H1 (cell line): ENCODE data around the gene GRIP2. TPM values are rescaled to one million over a fixed set of nuclear protein-coding genes. Genes with fewer than 3 reads are reported as not detected.

ENCODE experiments used
- CTCF ChIA-PET: fragments of 300-600 bp; sonication (Branson Sonifier 250); formaldehyde crosslinking; loops from one replicate; lab custom pipeline; 2021; ENCODE audit not compliant: partially characterized antibody; lab: Charles Lee
- POLR2A ChIA-PET: fragments of 300-600 bp; sonication (Branson Sonifier 250); formaldehyde crosslinking; loops from one replicate; lab custom pipeline; 2021; ENCODE audit warnings: inconsistent platforms; ENCODE audit not compliant: partially characterized antibody; lab: Charles Lee
- DNase-seq, 2 experiments: peaks; one replicate each; pipeline versions ENCODE4 v3.0.0 to v3.0.0-alpha.2; 2010 to 2022; ENCODE audit warnings: low spot score in 2 of 2, low read depth in 1 of 2, mixed read lengths in 1 of 2
- FAIRE-seq: peaks from 2 replicates; lab custom pipeline; 2011; peaks lifted over from hg19 to GRCh38; lab: Jason Lieb, UNC
- H2AFZ ChIP-seq: 2 replicates; pipeline ENCODE4 v1.8.1; 2012; ENCODE audit warnings: low read length, inconsistent platforms
- H2AK5ac ChIP-seq: 2 replicates; pipeline ENCODE4 v1.6.1; 2013; ENCODE audit warnings: low read depth, low read length
- H2BK120ac ChIP-seq: replicated peaks from 2 replicates; pipeline ENCODE3; 2013; ENCODE audit warnings: low read depth, low read length, inconsistent platforms
- H2BK12ac ChIP-seq: 2 replicates; pipeline ENCODE4 v1.6.1; 2013; ENCODE audit warnings: low read depth, low read length
- H2BK15ac ChIP-seq: 2 replicates; pipeline ENCODE4 v1.6.1; 2013; ENCODE audit warnings: low read length
- H2BK20ac ChIP-seq: 2 replicates; pipeline ENCODE4 v1.6.1; 2013; ENCODE audit warnings: low read length
- H2BK5ac ChIP-seq: 2 replicates; pipeline ENCODE4 v1.6.1; 2013; ENCODE audit warnings: low read depth, low read length
- H3K14ac ChIP-seq: 2 replicates; pipeline ENCODE4 v1.6.1; 2013; ENCODE audit warnings: inconsistent platforms; ENCODE audit not compliant: insufficient read length
- H3K18ac ChIP-seq: 2 replicates; pipeline ENCODE4 v1.6.1; 2013; ENCODE audit warnings: low read length; ENCODE audit errors: extremely low read depth
- H3K23ac ChIP-seq: 2 replicates; pipeline ENCODE4 v1.6.1; 2013; ENCODE audit warnings: inconsistent platforms; ENCODE audit not compliant: insufficient read length
- H3K23me2 ChIP-seq: 2 replicates; pipeline ENCODE4 v1.6.1; 2013; ENCODE audit warnings: low read depth, low read length
- H3K27ac ChIP-seq: 2 replicates; pipeline ENCODE4 v1.6.1; 2011; ENCODE audit warnings: low read depth, low read length, inconsistent platforms
- H3K27me3 ChIP-seq, 4 experiments: replicated peaks in 1 of 4; 1 replicate in 1 of 4; 2 replicates in 3 of 4; pipeline versions ENCODE4 v1.6.1 to v1.8.1; 2011 to 2013; ENCODE audit warnings: low read length in 3 of 4, mild to moderate bottlenecking in 3 of 4, inconsistent platforms in 2 of 4, mixed read lengths in 2 of 4, moderate library complexity in 1 of 4; ENCODE audit not compliant: control insufficient read depth in 3 of 4, insufficient read depth in 3 of 4; ENCODE audit errors: extremely low read depth in 1 of 4
- H3K36me3 ChIP-seq, 4 experiments: 2 replicates each; pipeline versions ENCODE4 v1.6.1 to v1.8.1; 2011 to 2013; ENCODE audit warnings: mild to moderate bottlenecking in 4 of 4, low read length in 3 of 4, moderate library complexity in 2 of 4, control low read depth in 1 of 4, inconsistent platforms in 1 of 4; ENCODE audit not compliant: insufficient read depth in 4 of 4, control insufficient read depth in 2 of 4
- H3K4ac ChIP-seq: replicated peaks from 2 replicates; pipeline ENCODE3; 2013; ENCODE audit warnings: low read length, low read depth, mixed read lengths, inconsistent platforms; ENCODE audit not compliant: insufficient read length
- H3K4me1 ChIP-seq, 4 experiments: replicated peaks in 1 of 4; 1 replicate in 1 of 4; 2 replicates in 3 of 4; pipeline versions ENCODE4 v1.6.1 to v1.8.1; 2011 to 2013; ENCODE audit warnings: low read length in 3 of 4, inconsistent platforms in 2 of 4, mixed read lengths in 1 of 4; ENCODE audit not compliant: insufficient read depth in 4 of 4, control insufficient read depth in 3 of 4
- H3K4me2 ChIP-seq, 2 experiments: 2 replicates each; pipeline versions ENCODE4 v1.6.1 to v1.8.1; 2011 to 2013; ENCODE audit warnings: low read depth in 2 of 2, low read length in 2 of 2, control low read depth in 1 of 2, inconsistent platforms in 1 of 2, mild to moderate bottlenecking in 1 of 2; ENCODE audit not compliant: insufficient read depth in 1 of 2
- H3K4me3 ChIP-seq, 4 experiments: fragments of 200-600, 300-600 bp in 1 of 4; sonication (generic), shearing (Covaris generic), sonication (Bioruptor Twin) in 1 of 4; 2 replicates each; pipeline versions ENCODE4 v1.5.1 to v1.8.1; 2011 to 2016; ENCODE audit warnings: low read length in 4 of 4, low read depth in 3 of 4, control low read depth in 2 of 4, inconsistent platforms in 2 of 4, mild to moderate bottlenecking in 2 of 4, mixed read lengths in 1 of 4, moderate library complexity in 1 of 4; ENCODE audit not compliant: insufficient read depth in 2 of 4; ENCODE audit errors: extremely low read depth in 1 of 4
- H3K56ac ChIP-seq: replicated peaks from 2 replicates; pipeline ENCODE3; 2013; ENCODE audit warnings: low read depth, mild to moderate bottlenecking, mixed read lengths, low read length, inconsistent platforms; ENCODE audit not compliant: insufficient read length
- H3K79me1 ChIP-seq: 2 replicates; pipeline ENCODE4 v1.6.1; 2013; ENCODE audit warnings: low read depth, low read length, control low read depth
- H3K79me2 ChIP-seq, 2 experiments: 2 replicates each; pipeline versions ENCODE4 v1.6.1 to v1.8.1; 2012 to 2013; ENCODE audit warnings: low read length in 2 of 2, mild to moderate bottlenecking in 2 of 2, inconsistent platforms in 1 of 2; ENCODE audit not compliant: insufficient read depth in 2 of 2, control insufficient read depth in 1 of 2
- H3K9ac ChIP-seq, 4 experiments: replicated peaks in 1 of 4; 1 replicate in 1 of 4; 2 replicates in 3 of 4; pipeline versions ENCODE4 v1.6.1 to v1.8.1; 2011 to 2013; ENCODE audit warnings: low read depth in 3 of 4, low read length in 3 of 4, control low read depth in 2 of 4, mild to moderate bottlenecking in 2 of 4, moderate library complexity in 2 of 4, inconsistent platforms in 1 of 4; ENCODE audit errors: extremely low read depth in 1 of 4
- H3K9me3 ChIP-seq, 2 experiments: 2 replicates each; pipeline versions ENCODE4 v1.6.1 to v1.8.1; 2012 to 2013; ENCODE audit warnings: mild to moderate bottlenecking in 2 of 2, moderate library complexity in 2 of 2, control low read depth in 1 of 2, inconsistent platforms in 1 of 2, low read depth in 1 of 2, low read length in 1 of 2, mixed read lengths in 1 of 2; ENCODE audit not compliant: insufficient read depth in 2 of 2
- H4K20me1 ChIP-seq, 2 experiments: replicated peaks in 1 of 2; 2 replicates each; pipeline versions ENCODE3 to v1.8.1; 2011 to 2013; ENCODE audit warnings: inconsistent platforms in 2 of 2, low read length in 2 of 2, mild to moderate bottlenecking in 1 of 2; ENCODE audit not compliant: insufficient read depth in 2 of 2, control insufficient read depth in 1 of 2
- H4K5ac ChIP-seq: 2 replicates; pipeline ENCODE4 v1.6.1; 2013; ENCODE audit warnings: low read length, low read depth, mixed read lengths, inconsistent platforms; ENCODE audit not compliant: insufficient read length
- H4K8ac ChIP-seq: 2 replicates; pipeline ENCODE4 v1.8.0; 2013; ENCODE audit warnings: mild to moderate bottlenecking, moderate library complexity, low read length, inconsistent platforms; ENCODE audit not compliant: insufficient read depth; ENCODE audit errors: extremely low read depth
- H4K91ac ChIP-seq: replicated peaks from 2 replicates; pipeline ENCODE3; 2013; ENCODE audit warnings: low read length, mixed read lengths, inconsistent platforms; ENCODE audit not compliant: insufficient read length
- CTCF ChIP-seq, 3 experiments: IDR thresholded peaks; 1 replicate in 2 of 3; 2 replicates in 1 of 3; pipeline versions ENCODE4 v1.5.1 to v1.6.1; 2011; ENCODE audit warnings: low read length in 3 of 3, mild to moderate bottlenecking in 3 of 3, inconsistent platforms in 2 of 3, low read depth in 1 of 3, moderate library complexity in 1 of 3; ENCODE audit not compliant: insufficient read depth in 1 of 3; ENCODE audit errors: control extremely low read depth in 1 of 3
- WGBS, 2 experiments: shearing (Covaris generic) in 1 of 2; methylation state at CpG; one replicate each; pipeline versions ENCODE4 v1.1.6 to v1.1.7; 2013 to 2015; ENCODE audit warnings: low lambda C conversion rate in 2 of 2, mixed read lengths in 2 of 2, inconsistent platforms in 1 of 2, low coverage in 1 of 2, missing lambda C conversion rate in 1 of 2; ENCODE audit not compliant: insufficient replicate concordance in 2 of 2, insufficient coverage in 1 of 2, insufficient read length in 1 of 2; ENCODE audit errors: extremely low coverage in 1 of 2, missing lambda C conversion rate in 1 of 2; 5-methylcytosine and 5-hydroxymethylcytosine counted together
- polyA plus RNA-seq, 7 experiments: library from polyadenylated mRNA; depleted of rRNA in 3 of 7; stranded (reverse) in 5 of 7; unstranded in 2 of 7; fragments of >200 nt in 5 of 7; fragments of 200-250 nt in 2 of 7; gene quantifications; 1 replicate in 5 of 7; 2 replicates in 1 of 7; 4 replicates in 1 of 7; pipeline versions ENCODE4 v1.2.1 to v1.2.3, GENCODE V29; 2011 to 2013; ENCODE audit warnings: missing spikeins in 2 of 7, mixed read lengths in 2 of 7
- total RNA-seq: library from RNA; stranded (reverse); fragmentation: NEBNext Ultra II Directional; extraction: Animal tissue kit (Norgen Biotek cat#: 25700); gene quantifications from 2 replicates; pipeline ENCODE4 v1.2.1, GENCODE V29; 2021

Gene GRIP2
- total and polyA plus RNA-seq, 2 of the 8 experiments (the other 6 are each of a cell fraction or from before 2014, with no cell fraction given) = 2.5 to 6.4 TPM

GRCh38 chr3:14479591-14479990 is 60.6 kb downstream of the GRIP2 start:
- no peak overlapping the region for H2BK5ac ChIP-seq
- H3K9ac ChIP-seq = no peak overlapping the region
- DNase-seq (no peak), FAIRE-seq (no peak)
- no peak overlapping the region for H2BK12ac ChIP-seq
- H2BK20ac ChIP-seq = no peak overlapping the region
- H3K4me1 ChIP-seq = peaks cover 0 to 8% (median 2%) of the 10 kb centered on the region in 4 experiments; a peak in 4 of 7 replicates
- H3K27me3 ChIP-seq = no peaks in the 10 kb centered on the region
- H3K79me1 ChIP-seq = no peaks in the 10 kb centered on the region
- H3K23me2 ChIP-seq = no peaks in the 10 kb centered on the region
- H3K14ac ChIP-seq = no peak overlapping the region
- peaks cover 0 to 15% of the 10 kb centered on the region in 2 experiments for H4K20me1 ChIP-seq
- CTCF ChIA-PET = interaction anchor here (1.3 to 5.3 kb wide), 2 partner anchors 12 to 276 kb away, joined by 4 to 23 read pairs; no protein-coding TSS in a partner anchor
- H3K9me3 ChIP-seq = no peaks in the 10 kb centered on the region
- H4K8ac ChIP-seq = no peak overlapping the region
- H3K27ac ChIP-seq = no peak overlapping the region
- no peak overlapping the region for H4K91ac ChIP-seq
- H2BK120ac ChIP-seq = no peak overlapping the region
- no peak overlapping the region for H3K18ac ChIP-seq
- no peak overlapping the region for H3K23ac ChIP-seq
- H3K56ac ChIP-seq = no peak overlapping the region
- no peak overlapping the region for H2BK15ac ChIP-seq
- no peak overlapping the region for H3K4me2 ChIP-seq
- H3K36me3 ChIP-seq = peaks cover 29 to 78% (median 59%) of the 10 kb centered on the region in 4 experiments
- TF ChIP-seq CTCF (IDR thresholded peaks at IDR 0.05; ENCODE audit: control extremely low read depth in 1 of 3, insufficient read depth in 1 of 3, low read depth in 1 of 3, low read length in 3 of 3) = no peak
- POLR2A ChIA-PET = no interaction called here
- no peaks in the 10 kb centered on the region for H3K79me2 ChIP-seq
- H2AFZ ChIP-seq = no peak overlapping the region
- WGBS, 2 experiments = 88% methylated on average over 6 of the region's 6 CpGs; no CpG with 5 or more reads in 1 of the 2 experiments
- no peak overlapping the region for H3K4ac ChIP-seq
- H4K5ac ChIP-seq = no peak overlapping the region
- H3K4me3 ChIP-seq = no peak overlapping the region
- no peak overlapping the region for H2AK5ac ChIP-seq
